CD14-positive monocyte (primary cell): ENCODE results near the gene PAK2. TPM values are rescaled to one million over a fixed set of nuclear protein-coding genes. Genes with fewer than 3 reads are reported as not detected.

Experiments
- DNase-seq, 3 donors: peaks; one replicate each; pipeline ENCODE4 v3.0.0-alpha.2; 2011 to 2022
- H2AFZ ChIP-seq: 2 replicates; pipeline ENCODE4 v1.6.0; 2012; ENCODE audit warnings: mild to moderate bottlenecking, low read depth, low read length, inconsistent platforms; ENCODE audit not compliant: insufficient read depth, poor library complexity, severe bottlenecking
- H3K27ac ChIP-seq, 2 donors: 1 replicate in 1 of 2; 2 replicates in 1 of 2; pipeline ENCODE4 v1.5.1; 2012 to 2013; ENCODE audit warnings: low read length in 2 of 2, control low read depth in 1 of 2, inconsistent platforms in 1 of 2, low read depth in 1 of 2, mild to moderate bottlenecking in 1 of 2
- H3K27me3 ChIP-seq, 2 donors: one replicate each; pipeline versions ENCODE4 v1.6.0 to v1.6.1; 2011 to 2013; ENCODE audit warnings: low read length in 2 of 2; ENCODE audit not compliant: control insufficient read depth in 2 of 2, insufficient read depth in 2 of 2
- H3K36me3 ChIP-seq, 2 donors: replicated peaks in 1 of 2; 1 replicate in 1 of 2; 2 replicates in 1 of 2; pipeline versions ENCODE4 v1.5.1 to v1.6.1; 2012 to 2013; ENCODE audit warnings: low read length in 2 of 2, control low read depth in 1 of 2, inconsistent platforms in 1 of 2, mild to moderate bottlenecking in 1 of 2; ENCODE audit not compliant: insufficient read depth in 2 of 2, control insufficient read depth in 1 of 2
- H3K4me1 ChIP-seq, 2 donors: 1 replicate in 1 of 2; 2 replicates in 1 of 2; pipeline versions ENCODE4 v1.5.1 to v1.6.1; 2012 to 2013; ENCODE audit warnings: low read length in 2 of 2, control low read depth in 1 of 2, inconsistent platforms in 1 of 2, mild to moderate bottlenecking in 1 of 2, moderate library complexity in 1 of 2; ENCODE audit not compliant: insufficient read depth in 2 of 2, control insufficient read depth in 1 of 2
- H3K4me2 ChIP-seq: replicated peaks from 2 replicates; pipeline ENCODE3; 2012; ENCODE audit warnings: low read length, moderate library complexity, mild to moderate bottlenecking; ENCODE audit not compliant: poor library complexity, severe bottlenecking; ENCODE audit errors: extremely low read depth
- H3K4me3 ChIP-seq, 3 experiments: fragments of 200-600 bp in 1 of 3; sonication (generic) in 1 of 3; replicated peaks in 1 of 3; 1 replicate in 2 of 3; 2 replicates in 1 of 3; pipeline ENCODE4 v1.5.1; 2011 to 2013; ENCODE audit warnings: low read length in 3 of 3, mild to moderate bottlenecking in 3 of 3, control low read depth in 2 of 3, low read depth in 2 of 3, inconsistent platforms in 1 of 3, moderate library complexity in 1 of 3
- H3K79me2 ChIP-seq: 2 replicates; pipeline ENCODE4 v1.6.0; 2012; ENCODE audit warnings: mild to moderate bottlenecking, control low read depth, inconsistent platforms, low read length, moderate library complexity; ENCODE audit not compliant: insufficient read depth
- H3K9ac ChIP-seq: 2 replicates; pipeline ENCODE4 v1.6.0; 2017; ENCODE audit warnings: low read length, mild to moderate bottlenecking; ENCODE audit not compliant: insufficient read depth, poor library complexity, severe bottlenecking
- H3K9me3 ChIP-seq, 2 donors: replicated peaks in 1 of 2; 1 replicate in 1 of 2; 2 replicates in 1 of 2; pipeline versions ENCODE4 v1.5.1 to v1.6.1; 2012 to 2013; ENCODE audit warnings: low read length in 2 of 2, control low read depth in 1 of 2; ENCODE audit not compliant: control insufficient read depth in 1 of 2, insufficient read depth in 1 of 2
- H4K20me1 ChIP-seq: 2 replicates; pipeline ENCODE4 v1.6.0; 2012; ENCODE audit warnings: mild to moderate bottlenecking, low read length, control low read depth, moderate library complexity; ENCODE audit not compliant: insufficient read depth
- H3K27ac Mint-ChIP-seq, 7 donors: one replicate each; pipeline ENCODE4 v1.8.0; 2020; ENCODE audit warnings: mild to moderate bottlenecking in 7 of 7, mixed read lengths in 7 of 7, moderate library complexity in 6 of 7, inconsistent platforms in 2 of 7
- H3K27me3 Mint-ChIP-seq, 3 donors: one replicate each; pipeline ENCODE4 v1.8.0; 2021 to 2022; ENCODE audit warnings: low read depth in 3 of 3, mild to moderate bottlenecking in 3 of 3, mixed read lengths in 3 of 3, moderate library complexity in 3 of 3, inconsistent platforms in 1 of 3
- H3K36me3 Mint-ChIP-seq, 2 donors: one replicate each; pipeline ENCODE4 v1.8.0; 2020; ENCODE audit warnings: mixed read lengths in 2 of 2, inconsistent platforms in 1 of 2, mild to moderate bottlenecking in 1 of 2
- H3K4me1 Mint-ChIP-seq: one replicate; pipeline ENCODE4 v1.8.0; 2020; ENCODE audit warnings: mild to moderate bottlenecking, mixed read lengths
- H3K4me3 Mint-ChIP-seq, 2 donors: one replicate each; pipeline ENCODE4 v1.8.0; 2020; ENCODE audit warnings: mild to moderate bottlenecking in 2 of 2, mixed read lengths in 2 of 2, moderate library complexity in 1 of 2
- H3K9me3 Mint-ChIP-seq, 7 donors: one replicate each; pipeline ENCODE4 v1.8.0; 2020 to 2022; ENCODE audit warnings: mixed read lengths in 7 of 7, mild to moderate bottlenecking in 6 of 7, moderate library complexity in 6 of 7, inconsistent platforms in 2 of 7
- CTCF ChIP-seq: fragments of 200-600 bp; IDR thresholded peaks from one replicate; pipeline ENCODE4 v1.8.0; 2022; ENCODE audit warnings: antibody characterized with exemption, mild to moderate bottlenecking
- WGBS: methylation state at CpG from one replicate; pipeline ENCODE4 v1.1.5; 2013; ENCODE audit warnings: missing lambda C conversion rate; ENCODE audit not compliant: insufficient coverage; 5-methylcytosine and 5-hydroxymethylcytosine counted together
- intact Hi-C, 2 donors: fragments of 100-400 bp; cut with micrococcal nuclease; formaldehyde crosslinking; loops; one replicate each; pipeline versions ENCODE4 v1.15.0 to v1.15.1; 2023
- polyA plus RNA-seq, 3 donors: library from polyadenylated mRNA; depleted of rRNA in 1 of 3; unstranded in 2 of 3; stranded (reverse) in 1 of 3; fragments of 300-500 nt in 2 of 3; fragments of >200 nt in 1 of 3; fragmentation: Illumina TruSeq in 2 of 3; gene quantifications; 1 replicate in 2 of 3; 2 replicates in 1 of 3; pipeline ENCODE4 v1.2.3, GENCODE V29; 2012 to 2021

The PAK2 gene
- polyA plus RNA-seq, 3 donors: 32.4 to 44.2 (median 33.2) TPM

- peaks cover 98% of the 10 kb centered on the region for H4K20me1 ChIP-seq
- H3K36me3 ChIP-seq: peaks cover 16 to 88% of the 10 kb centered on the region in 2 donors
These were observed 14.7 kb downstream of the PAK2 start for GRCh38 chr3:196754091-196754981.

GRCh38 chr3:196756732-196757131, 17.1 kb downstream of the PAK2 start:
- Mint-ChIP-seq H3K4me3 (no peak overlapping the region), H3K4me1 (peaks cover 27% of the 10 kb centered on the region), H3K27me3 (no peaks in the 10 kb centered on the region), H3K27ac (peak overlapping the region in 4 of 7 donors; percentile 18 to 73 (median 47)), H3K9me3 (peaks cover 7 to 31% (median 10%) of the 10 kb centered on the region in 7 donors), H3K36me3 (peaks cover 25 to 59% of the 10 kb centered on the region in 2 donors)
- no peak overlapping the region for H3K4me3 ChIP-seq
- H3K79me2 ChIP-seq: peaks cover 92% of the 10 kb centered on the region
- DNase-seq: no peak
- no peak for TF ChIP-seq CTCF
- H3K9me3 ChIP-seq: peaks cover 14 to 17% of the 10 kb centered on the region in 2 donors
- H4K20me1 ChIP-seq: peaks cover 92% of the 10 kb centered on the region
- H2AFZ ChIP-seq: no peak overlapping the region
- H3K9ac ChIP-seq: no peak overlapping the region
- H3K27me3 ChIP-seq: no peaks in the 10 kb centered on the region
- no peak overlapping the region for H3K4me2 ChIP-seq
- H3K27ac ChIP-seq: no peak overlapping the region
- intact Hi-C loops: no loop called here
- WGBS: 100% methylated on average over 2 of the region's 4 CpGs
- H3K36me3 ChIP-seq: peaks cover 14 to 81% of the 10 kb centered on the region in 2 donors
- H3K4me1 ChIP-seq: no peaks in the 10 kb centered on the region

More at GRCh38 chr3:196754091-196754981, 14.7 kb downstream of the PAK2 start:
- Histone ChIP-seq H3K79me2 (peaks cover 100% of the 10 kb centered on the region), H3K4me1 (peaks cover 3 to 4% of the 10 kb centered on the region in 2 donors), H2AFZ (no peak overlapping the region), H3K9me3 (peaks cover 14 to 17% of the 10 kb centered on the region in 2 donors), H3K4me3 (no peak overlapping the region), H3K4me2 (no peak overlapping the region), H3K27me3 (no peaks in the 10 kb centered on the region), H3K9ac (no peak overlapping the region), H3K27ac (peak overlapping the region in 1 of 2 donors; percentile 30)
- H3K27me3 Mint-ChIP-seq: no peaks in the 10 kb centered on the region
- H3K4me1 Mint-ChIP-seq: peaks cover 30% of the 10 kb centered on the region
- 35% methylated on average over 8 of the region's 9 CpGs for WGBS
- intact Hi-C loops: no loop called here
- H3K27ac Mint-ChIP-seq: peak overlapping the region in 5 of 7 donors; percentile 4 to 77 (median 23)
- peaks cover 5 to 31% (median 10%) of the 10 kb centered on the region in 7 donors for H3K9me3 Mint-ChIP-seq
- no peak for TF ChIP-seq CTCF
- no peak overlapping the region for H3K4me3 Mint-ChIP-seq
- DNase-seq: no peak
- peaks cover 28 to 70% of the 10 kb centered on the region in 2 donors for H3K36me3 Mint-ChIP-seq
